T-helper 1 cell treated with Interleukin-12 subunit alpha and Interleukin-12 subunit beta and Interleukin-4 antibody, amounts not matched to agents 30 μg/mL and 1 μg/mL, for 36 hours (primary cell): Measurements from ENCODE around the gene APLF.
"Not testable (repeated sequence)": the region's sequence is repeated elsewhere in the genome, so short reads cannot be mapped to it uniquely, and the experiment has no call there.

Source experiments
- H3K27ac Mint-ChIP-seq: one replicate; pipeline ENCODE4 v1.8.0; 2021; ENCODE audit warnings: mild to moderate bottlenecking, mixed read lengths
- H3K27me3 Mint-ChIP-seq: one replicate; pipeline ENCODE4 v1.8.0; 2021; ENCODE audit warnings: low read depth, mixed read lengths
- H3K36me3 Mint-ChIP-seq: one replicate; pipeline ENCODE4 v1.8.0; 2021; ENCODE audit warnings: low read depth, mixed read lengths
- H3K4me1 Mint-ChIP-seq: one replicate; pipeline ENCODE4 v1.8.0; 2021; ENCODE audit warnings: low read depth, mixed read lengths
- H3K4me3 Mint-ChIP-seq: one replicate; pipeline ENCODE4 v1.8.0; 2021; ENCODE audit warnings: mild to moderate bottlenecking, moderate library complexity, mixed read lengths
- H3K9me3 Mint-ChIP-seq: one replicate; pipeline ENCODE4 v1.8.0; 2021; ENCODE audit warnings: mixed read lengths

Gene APLF

GRCh38 chr2:68588589-68588988, 121.2 kb downstream of the APLF start:
- Mint-ChIP-seq H3K36me3 (no peaks in the 10 kb centered on the region), H3K4me3 (no peak overlapping the region), H3K27me3 (peaks cover 3% of the 10 kb centered on the region), H3K27ac (no peak overlapping the region), H3K9me3 (no peaks in the 10 kb centered on the region), H3K4me1 (no peaks in the 10 kb centered on the region)

GRCh38 chr2:68589963-68590362, 122.6 kb downstream of the APLF start:
- H3K9me3 Mint-ChIP-seq = no peaks in the 10 kb centered on the region
- peaks cover under 1% of the 10 kb centered on the region for H3K4me1 Mint-ChIP-seq
- no peak overlapping the region for H3K4me3 Mint-ChIP-seq
- peaks cover 3% of the 10 kb centered on the region for H3K27me3 Mint-ChIP-seq
- no peaks in the 10 kb centered on the region for H3K36me3 Mint-ChIP-seq
- H3K27ac Mint-ChIP-seq = no peak overlapping the region

GRCh38 chr2:68590702-68591101, 123.3 kb downstream of the APLF start:
- peaks cover 4% of the 10 kb centered on the region for H3K4me1 Mint-ChIP-seq
- H3K27ac Mint-ChIP-seq = no peak overlapping the region
- H3K4me3 Mint-ChIP-seq = no peak overlapping the region
- H3K9me3 Mint-ChIP-seq = no peaks in the 10 kb centered on the region
- peaks cover 3% of the 10 kb centered on the region for H3K27me3 Mint-ChIP-seq
- H3K36me3 Mint-ChIP-seq = no peaks in the 10 kb centered on the region

- Mint-ChIP-seq H3K27ac (no peak overlapping the region), H3K4me1 (peaks cover 4% of the 10 kb centered on the region), H3K9me3 (no peaks in the 10 kb centered on the region), H3K27me3 (peaks cover 3% of the 10 kb centered on the region), H3K36me3 (no peaks in the 10 kb centered on the region), H3K4me3 (no peak overlapping the region)
Observed at GRCh38 chr2:68591225-68591624, 123.8 kb downstream of the APLF start.

GRCh38 chr2:68594041-68594440, 126.7 kb downstream of the APLF start:
- Mint-ChIP-seq H3K4me3 (no peak overlapping the region), H3K27me3 (peaks cover 18% of the 10 kb centered on the region), H3K36me3 (no peaks in the 10 kb centered on the region), H3K27ac (no peak overlapping the region), H3K9me3 (peaks cover under 1% of the 10 kb centered on the region), H3K4me1 (peaks cover 4% of the 10 kb centered on the region)

- H3K4me3 Mint-ChIP-seq = no peak overlapping the region
- H3K4me1 Mint-ChIP-seq = peaks cover 4% of the 10 kb centered on the region
Observed at GRCh38 chr2:68594674-68595492, 127.5 kb downstream of the APLF start.

GRCh38 chr2:68595493-68595785, 128.1 kb downstream of the APLF start:
- H3K27ac Mint-ChIP-seq, H3K36me3 Mint-ChIP-seq, H3K4me1 Mint-ChIP-seq, H3K4me3 Mint-ChIP-seq: not testable (repeated sequence)
- Mint-ChIP-seq H3K27me3 (peaks cover 24% of the 10 kb centered on the region), H3K9me3 (peaks cover 14% of the 10 kb centered on the region)

More at GRCh38 chr2:68594674-68595492, 127.5 kb downstream of the APLF start:
- Mint-ChIP-seq H3K27me3 (peaks cover 24% of the 10 kb centered on the region), H3K9me3 (peaks cover 9% of the 10 kb centered on the region), H3K27ac (no peak overlapping the region), H3K36me3 (no peaks in the 10 kb centered on the region)

- H3K36me3 Mint-ChIP-seq, H3K4me3 Mint-ChIP-seq, H3K27ac Mint-ChIP-seq, H3K4me1 Mint-ChIP-seq: not testable (repeated sequence)
- peaks cover 29% of the 10 kb centered on the region for H3K27me3 Mint-ChIP-seq
- H3K9me3 Mint-ChIP-seq = peaks cover 22% of the 10 kb centered on the region
Observed at GRCh38 chr2:68600495-68600894, 133.1 kb downstream of the APLF start.

- no peak overlapping the region for H3K4me3 Mint-ChIP-seq
- H3K9me3 Mint-ChIP-seq = peaks cover 22% of the 10 kb centered on the region
- peaks cover 2% of the 10 kb centered on the region for H3K4me1 Mint-ChIP-seq
- peaks cover 24% of the 10 kb centered on the region for H3K27me3 Mint-ChIP-seq
- H3K36me3 Mint-ChIP-seq = no peaks in the 10 kb centered on the region
- H3K27ac Mint-ChIP-seq = no peak overlapping the region
Observed at GRCh38 chr2:68603059-68603458, 135.7 kb downstream of the APLF start.

GRCh38 chr2:68604077-68604476, 136.7 kb downstream of the APLF start:
- H3K27me3 Mint-ChIP-seq = peaks cover 18% of the 10 kb centered on the region
- H3K36me3 Mint-ChIP-seq = no peaks in the 10 kb centered on the region
- peaks cover 2% of the 10 kb centered on the region for H3K4me1 Mint-ChIP-seq
- H3K4me3 Mint-ChIP-seq = no peak overlapping the region
- H3K9me3 Mint-ChIP-seq = peaks cover 21% of the 10 kb centered on the region
- no peak overlapping the region for H3K27ac Mint-ChIP-seq

- Mint-ChIP-seq H3K9me3 (peaks cover 19% of the 10 kb centered on the region), H3K36me3 (no peaks in the 10 kb centered on the region), H3K27me3 (peaks cover 13% of the 10 kb centered on the region), H3K4me1 (peaks cover 2% of the 10 kb centered on the region), H3K4me3 (no peak overlapping the region), H3K27ac (no peak overlapping the region)
Observed at GRCh38 chr2:68605939-68606338, 138.6 kb downstream of the APLF start.

- Mint-ChIP-seq H3K4me1 (peaks cover 2% of the 10 kb centered on the region), H3K27me3 (peaks cover 13% of the 10 kb centered on the region), H3K4me3 (no peak overlapping the region), H3K9me3 (peaks cover 20% of the 10 kb centered on the region), H3K36me3 (no peaks in the 10 kb centered on the region), H3K27ac (no peak overlapping the region)
Observed at GRCh38 chr2:68606759-68607158, 139.4 kb downstream of the APLF start.

GRCh38 chr2:68607837-68608236, 140.5 kb downstream of the APLF start:
- Mint-ChIP-seq H3K4me3 (no peak overlapping the region), H3K36me3 (no peaks in the 10 kb centered on the region), H3K27ac (no peak overlapping the region), H3K4me1 (peaks cover 2% of the 10 kb centered on the region), H3K27me3 (peaks cover 13% of the 10 kb centered on the region), H3K9me3 (peaks cover 27% of the 10 kb centered on the region)

GRCh38 chr2:68612765-68613519, 145.6 kb downstream of the APLF start:
- H3K4me3 Mint-ChIP-seq = no peak overlapping the region
- H3K9me3 Mint-ChIP-seq = peaks cover 30% of the 10 kb centered on the region
- no peak overlapping the region for H3K27ac Mint-ChIP-seq
- no peaks in the 10 kb centered on the region for H3K4me1 Mint-ChIP-seq
- no peaks in the 10 kb centered on the region for H3K36me3 Mint-ChIP-seq
- no peaks in the 10 kb centered on the region for H3K27me3 Mint-ChIP-seq

GRCh38 chr2:68620772-68621171, 153.4 kb downstream of the APLF start:
- no peak overlapping the region for H3K27ac Mint-ChIP-seq
- no peak overlapping the region for H3K4me3 Mint-ChIP-seq
- no peaks in the 10 kb centered on the region for H3K4me1 Mint-ChIP-seq
- peaks cover 16% of the 10 kb centered on the region for H3K9me3 Mint-ChIP-seq
- no peaks in the 10 kb centered on the region for H3K27me3 Mint-ChIP-seq
- H3K36me3 Mint-ChIP-seq = no peaks in the 10 kb centered on the region
